HCT116 (cell line): ENCODE data around the gene TRABD. TPM values are rescaled to one million over a fixed set of nuclear protein-coding genes. Genes with fewer than 3 reads are reported as not detected.
A peak's percentile ranks its signal among the peaks of the same experiment; 100 is the strongest.

ENCODE experiments used
- ATAC-seq: fragments of 200-7000 bp; cut with Tn5 transposase; 2 replicates; pipeline ENCODE4 v1.9.1; 2020; ENCODE audit warnings: mild to moderate bottlenecking, moderate library complexity
- BruUV-seq: library from RNA; stranded (reverse); fragments of 400-500 nt; replicated peaks from 2 replicates; lab custom pipeline; 2021; lab: Mats Ljungman, UMichigan
- CTCF ChIA-PET: fragments of 300-600 bp; sonication (Branson Sonifier 250); formaldehyde crosslinking; loops from one replicate; lab custom pipeline; 2021; ENCODE audit warnings: antibody characterized with exemption; lab: Charles Lee
- POLR2A ChIA-PET: fragments of 300-600, 350-600 bp; sonication (Branson Sonifier 250); formaldehyde crosslinking; loops from one replicate; lab custom pipeline; 2021; ENCODE audit warnings: antibody characterized with exemption; lab: Charles Lee
- RAD21 ChIA-PET, 2 experiments: fragments of 300-600 bp; sonication (Branson Sonifier 250); formaldehyde crosslinking; loops; one replicate each; lab custom pipeline; 2023; ENCODE audit warnings: low total read pairs in 2 of 2; ENCODE audit not compliant: uncharacterized antibody in 2 of 2, unreplicated experiment in 2 of 2, low non-redundant PET in 1 of 2; lab: Charles Lee
- DNase-seq: peaks from one replicate; pipeline ENCODE4 v3.0.0-alpha.2; 2010; ENCODE audit warnings: low read depth, low spot score
- H2AFZ ChIP-seq: fragments of 200-600 bp; shearing (Covaris generic), sonication (generic); 2 replicates; pipeline ENCODE4 v1.6.1; 2017; ENCODE audit warnings: low read depth, mixed run types, mixed read lengths, antibody characterized with exemption, low read length; ENCODE audit not compliant: poor library complexity, severe bottlenecking
- H3K27ac ChIP-seq: 2 replicates; pipeline ENCODE4 v1.5.1; 2012; ENCODE audit warnings: low read depth, low read length
- H3K27me3 ChIP-seq: fragments of 200-600 bp; sonication (generic); 2 replicates; pipeline ENCODE4 v1.6.1; 2016; ENCODE audit warnings: mixed run types, low read length, mixed read lengths; ENCODE audit not compliant: insufficient read depth
- H3K36me3 ChIP-seq, 2 experiments: fragments of 200-500 bp in 1 of 2; fragments of 200-600 bp in 1 of 2; sonication (Bioruptor generic) in 1 of 2; sonication (generic) in 1 of 2; 2 replicates each; pipeline versions ENCODE4 v1.5.1 to v1.6.1; 2014 to 2016; ENCODE audit warnings: low read length in 2 of 2, inconsistent platforms in 1 of 2, mixed read lengths in 1 of 2, mixed run types in 1 of 2; ENCODE audit not compliant: insufficient read depth in 2 of 2, control insufficient read depth in 1 of 2
- H3K4me1 ChIP-seq, 2 experiments: fragments of 200-600 bp in 1 of 2; sonication (generic) in 1 of 2; 2 replicates each; pipeline versions ENCODE4 v1.5.1 to v1.6.1; 2012 to 2017; ENCODE audit warnings: low read length in 2 of 2, inconsistent platforms in 1 of 2, mild to moderate bottlenecking in 1 of 2, mixed read lengths in 1 of 2, mixed run types in 1 of 2, moderate library complexity in 1 of 2; ENCODE audit not compliant: insufficient read depth in 2 of 2, control insufficient read depth in 1 of 2
- H3K4me2 ChIP-seq: fragments of 200-600 bp; sonication (generic); 2 replicates; pipeline ENCODE4 v1.6.1; 2017; ENCODE audit warnings: mixed run types, low read length, mixed read lengths
- H3K4me3 ChIP-seq, 2 experiments: fragments of 200-600 bp in 1 of 2; sonication (generic) in 1 of 2; replicated peaks in 1 of 2; 2 replicates each; pipeline ENCODE4 v1.5.1; 2011 to 2016; ENCODE audit warnings: low read length in 2 of 2, control low read depth in 1 of 2, low read depth in 1 of 2, mild to moderate bottlenecking in 1 of 2, mixed read lengths in 1 of 2, mixed run types in 1 of 2
- H3K79me2 ChIP-seq: fragments of 200-600 bp; sonication (generic); 2 replicates; pipeline ENCODE4 v1.6.1; 2017; ENCODE audit warnings: mild to moderate bottlenecking, mixed run types, low read length, moderate library complexity, mixed read lengths; ENCODE audit not compliant: insufficient read depth
- H3K9ac ChIP-seq: fragments of 200-600 bp; sonication (generic); 2 replicates; pipeline ENCODE4 v1.6.1; 2016; ENCODE audit warnings: low read length, mixed read lengths
- H3K9me2 ChIP-seq: fragments of 200-600 bp; sonication (generic), shearing (Covaris generic); 2 replicates; pipeline ENCODE4 v1.6.1; 2017; ENCODE audit warnings: mixed run types, mild to moderate bottlenecking, moderate library complexity; ENCODE audit not compliant: insufficient read depth
- H3K9me3 ChIP-seq, 2 experiments: fragments of 200-500 bp in 1 of 2; fragments of 200-600 bp in 1 of 2; sonication (Bioruptor generic) in 1 of 2; sonication (generic) in 1 of 2; 2 replicates each; pipeline ENCODE4 v1.6.1; 2014 to 2017; ENCODE audit warnings: low read length in 2 of 2, mixed read lengths in 2 of 2, inconsistent platforms in 1 of 2, low read depth in 1 of 2, mild to moderate bottlenecking in 1 of 2, mixed run types in 1 of 2, moderate library complexity in 1 of 2; ENCODE audit not compliant: control insufficient read depth in 1 of 2, insufficient read depth in 1 of 2
- H4K20me1 ChIP-seq: fragments of 200-600 bp; sonication (generic), shearing (Covaris generic); 2 replicates; pipeline ENCODE4 v1.6.1; 2017; ENCODE audit warnings: mixed run types, mild to moderate bottlenecking, moderate library complexity; ENCODE audit not compliant: insufficient read depth
- ATF3 ChIP-seq: IDR thresholded peaks from 2 replicates; pipeline ENCODE4 v1.6.1; 2012
- CBX3 ChIP-seq: IDR thresholded peaks from 2 replicates; pipeline ENCODE4 v1.6.1; 2012; ENCODE audit warnings: low read depth
- CTCF ChIP-seq, 3 experiments: fragments of 200-600 bp in 1 of 3; sonication (generic) in 1 of 3; IDR thresholded peaks in 2 of 3; conservative IDR thresholded peaks in 1 of 3; 2 replicates each; pipeline ENCODE4 v1.5.1; 2012 to 2017; ENCODE audit warnings: low read depth in 2 of 3, low read length in 2 of 3, antibody characterized with exemption in 1 of 3, borderline replicate concordance in 1 of 3, control low read depth in 1 of 3, mild to moderate bottlenecking in 1 of 3, mixed read lengths in 1 of 3, mixed run types in 1 of 3, moderate library complexity in 1 of 3; ENCODE audit not compliant: insufficient read depth in 1 of 3
- EGR1 ChIP-seq: IDR thresholded peaks from 2 replicates; pipeline ENCODE4 v1.6.1; 2012; ENCODE audit warnings: low read depth
- EZH2 ChIP-seq: fragments of 200-600 bp; sonication (generic); IDR thresholded peaks from 2 replicates; pipeline ENCODE4 v1.6.1; 2017; ENCODE audit warnings: antibody characterized with exemption, mixed run types
- JUND ChIP-seq: IDR thresholded peaks from 2 replicates; pipeline ENCODE4 v1.6.1; 2012
- RAD21 ChIP-seq: IDR thresholded peaks from 2 replicates; pipeline ENCODE4 v1.6.1; 2012; ENCODE audit warnings: low read depth, mild to moderate bottlenecking
- SIN3A ChIP-seq: IDR thresholded peaks from 2 replicates; pipeline ENCODE4 v1.6.1; 2012; ENCODE audit warnings: low read depth
- SP1 ChIP-seq: IDR thresholded peaks from 2 replicates; pipeline ENCODE4 v1.6.1; 2012; ENCODE audit warnings: low read depth
- TCF7L2 ChIP-seq: IDR thresholded peaks from 2 replicates; pipeline ENCODE4 v1.7.0; 2011; ENCODE audit warnings: borderline replicate concordance, inconsistent platforms; ENCODE audit not compliant: insufficient read depth, insufficient read length; ENCODE audit errors: extremely low read depth
- intact Hi-C: fragments of 100-400 bp; cut with micrococcal nuclease; formaldehyde crosslinking; loops from 2 replicates; pipeline ENCODE4 v1.10.0; 2022
- total RNA-seq: library from RNA; stranded (reverse); gene quantifications from one replicate; pipeline ENCODE4 v1.2.1, GENCODE V29; 2021; ENCODE audit not compliant: unreplicated experiment
- TF ChIP-seq, protein P1 (sequence below): IDR thresholded peaks from 2 replicates; pipeline ENCODE4 v1.6.1; 2011; ENCODE audit warnings: mild to moderate bottlenecking, low read length, moderate library complexity; ENCODE audit not compliant: insufficient replicate concordance; ENCODE audit errors: extremely low read depth

Gene TRABD
- total RNA-seq, 1 experiment from 2014 or later: 90.3 TPM

DNA sequence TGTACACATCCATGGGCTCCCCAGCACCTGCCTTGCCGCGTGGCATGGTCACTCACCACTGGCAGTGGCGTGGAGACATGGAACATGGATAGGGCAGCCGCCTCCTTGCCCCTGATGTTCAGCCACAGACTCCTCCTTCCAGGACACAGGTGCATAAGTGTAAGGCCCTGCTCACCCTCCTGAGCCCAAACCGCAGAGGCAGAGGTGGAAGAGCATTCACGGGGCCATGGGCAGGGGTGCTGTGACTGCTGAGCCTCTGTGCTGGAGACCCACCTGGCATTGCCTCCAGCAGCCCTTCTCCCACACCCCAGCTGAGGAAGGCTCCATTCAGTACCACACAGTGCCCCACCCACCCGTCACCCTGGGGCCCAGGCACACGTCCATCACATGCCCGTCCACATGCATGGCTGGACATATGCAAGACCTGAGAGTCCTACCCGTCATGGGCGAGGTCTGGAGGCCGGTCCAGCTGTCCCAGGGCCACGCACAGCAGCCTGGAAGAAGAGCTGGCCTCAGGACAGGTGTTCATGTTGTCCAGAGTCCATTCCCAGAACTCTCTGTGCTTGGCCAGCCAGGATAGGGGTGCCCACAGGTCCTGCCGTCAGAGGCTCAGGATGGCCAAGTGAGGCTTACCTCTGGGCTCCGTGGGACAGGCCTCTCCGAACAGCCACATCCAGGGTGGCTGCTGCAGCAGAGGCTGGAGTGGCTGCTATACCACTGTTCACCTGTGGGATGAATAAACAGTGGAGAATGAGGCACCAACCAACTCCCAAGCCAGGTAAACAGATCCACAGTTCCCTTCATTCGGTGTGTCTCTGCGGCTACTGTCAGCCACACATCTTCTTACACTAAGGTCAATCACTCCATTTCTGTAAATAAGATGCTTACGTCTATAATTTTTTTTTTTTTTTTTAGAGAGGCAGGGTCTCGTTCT, 60.8 kb downstream of the TRABD start:
- peaks cover 77% of the 10 kb centered on the region for H3K79me2 ChIP-seq
- no peaks in the 10 kb centered on the region for H4K20me1 ChIP-seq
- no peaks in the 10 kb centered on the region for H3K9me2 ChIP-seq
- H3K4me2 ChIP-seq: peak overlapping the region; percentile 92
- CTCF ChIA-PET: no interaction called here
- no peaks in the 10 kb centered on the region for H3K9me3 ChIP-seq
- intact Hi-C loops: no loop called here
- H3K36me3 ChIP-seq: peaks cover 0 to 17% of the 10 kb centered on the region in 2 experiments; a peak in 1 of 4 replicates
- RAD21 ChIA-PET: no interaction called here
- peak overlapping the region; percentile 81 for H3K27ac ChIP-seq
- H3K27me3 ChIP-seq: no peaks in the 10 kb centered on the region
- peaks cover 28 to 69% of the 10 kb centered on the region in 2 experiments for H3K4me1 ChIP-seq
- H3K4me3 ChIP-seq: peak overlapping the region; percentile 93 to 95
- POLR2A ChIA-PET: no interaction called here
- H2AFZ ChIP-seq: no peak overlapping the region
- BruUV-seq: no TSS peak
- no peak for ATAC-seq
- no peak for DNase-seq
- no peak for TF ChIP-seq RAD21
- no peak for TF ChIP-seq EGR1
- TF ChIP-seq CTCF (IDR thresholded peaks at IDR 0.05 in 2 of 3, conservative IDR thresholded peaks at IDR 0.05 in 1 of 3; ENCODE audit: borderline replicate concordance in 1 of 3, insufficient read depth in 1 of 3, low read depth in 2 of 3, low read length in 2 of 3): peak in 1 of 3 experiments; percentile 38; a peak in 2 of 6 replicates
- TF ChIP-seq, all 23 proteins: peak for 1
- H3K9ac ChIP-seq: peak overlapping the region; percentile 92; the same call in 1 of the 2 replicates

- Histone ChIP-seq H3K9me2 (no peaks in the 10 kb centered on the region), H4K20me1 (no peaks in the 10 kb centered on the region), H3K9ac (peak overlapping the region; percentile 40), H3K36me3 (peaks cover 0 to 17% of the 10 kb centered on the region in 2 experiments; a peak in 1 of 4 replicates), H3K9me3 (no peaks in the 10 kb centered on the region), H3K4me3 (no peak overlapping the region), H2AFZ (no peak overlapping the region), H3K4me2 (peak overlapping the region; percentile 56; the same call in 1 of the 2 replicates), H3K27ac (peak overlapping the region; percentile 37; the same call in 1 of the 2 replicates), H3K79me2 (peaks cover 65% of the 10 kb centered on the region), H3K27me3 (no peaks in the 10 kb centered on the region), H3K4me1 (peaks cover 27 to 75% of the 10 kb centered on the region in 2 experiments)
- CTCF ChIA-PET: no interaction called here
- peak; percentile 23 for ATAC-seq
- BruUV-seq: no TSS peak
- peak; percentile 64 for DNase-seq
- POLR2A ChIA-PET: no interaction called here
- RAD21 ChIA-PET: no interaction called here
- TF ChIP-seq SP1 (no peak), SIN3A (no peak), JUND (no peak), TCF7L2 (no peak), CBX3 (no peak), EZH2 (no peak), ATF3 (no peak)
- TF ChIP-seq, protein P1, sequence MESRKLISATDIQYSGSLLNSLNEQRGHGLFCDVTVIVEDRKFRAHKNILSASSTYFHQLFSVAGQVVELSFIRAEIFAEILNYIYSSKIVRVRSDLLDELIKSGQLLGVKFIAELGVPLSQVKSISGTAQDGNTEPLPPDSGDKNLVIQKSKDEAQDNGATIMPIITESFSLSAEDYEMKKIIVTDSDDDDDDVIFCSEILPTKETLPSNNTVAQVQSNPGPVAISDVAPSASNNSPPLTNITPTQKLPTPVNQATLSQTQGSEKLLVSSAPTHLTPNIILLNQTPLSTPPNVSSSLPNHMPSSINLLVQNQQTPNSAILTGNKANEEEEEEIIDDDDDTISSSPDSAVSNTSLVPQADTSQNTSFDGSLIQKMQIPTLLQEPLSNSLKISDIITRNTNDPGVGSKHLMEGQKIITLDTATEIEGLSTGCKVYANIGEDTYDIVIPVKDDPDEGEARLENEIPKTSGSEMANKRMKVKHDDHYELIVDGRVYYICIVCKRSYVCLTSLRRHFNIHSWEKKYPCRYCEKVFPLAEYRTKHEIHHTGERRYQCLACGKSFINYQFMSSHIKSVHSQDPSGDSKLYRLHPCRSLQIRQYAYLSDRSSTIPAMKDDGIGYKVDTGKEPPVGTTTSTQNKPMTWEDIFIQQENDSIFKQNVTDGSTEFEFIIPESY: no peak
- intact Hi-C loops: no loop called here
Observed at GRCh38 chr22:50247748-50248147, 62.0 kb downstream of the TRABD start.
